K562 (cell line): ENCODE results near the gene RPS2. TPM values are rescaled to one million over a fixed set of nuclear protein-coding genes. Genes with fewer than 3 reads are reported as not detected.

Experiments used
- BCL6 ChIP-seq: fragments of 250-450 bp; sonication (Bioruptor Pico); IDR thresholded peaks from 2 replicates; pipeline ENCODE4 v1.4.0; 2020
- EP400 ChIP-seq: fragments of 450-650 bp; IDR thresholded peaks from 2 replicates; pipeline ENCODE4 v1.6.1; 2017; ENCODE audit warnings: antibody characterized with exemption, mild to moderate bottlenecking, moderate library complexity
- HNRNPH1 ChIP-seq: fragments of 200-400 bp; formaldehyde crosslinking; optimal IDR thresholded peaks from 2 replicates; pipeline ENCODE3; 2017; ENCODE audit warnings: low read depth, mild to moderate bottlenecking, low read length, moderate library complexity
- MCM2 ChIP-seq: fragments of 450-650 bp; IDR thresholded peaks from 2 replicates; pipeline ENCODE4 v1.6.1; 2017; ENCODE audit warnings: low read depth, mild to moderate bottlenecking
- POLR3G ChIP-seq: IDR thresholded peaks from 2 replicates; pipeline ENCODE4 v1.6.1; 2011; ENCODE audit not compliant: insufficient read length, insufficient replicate concordance; ENCODE audit errors: extremely low read depth
- PURB ChIP-seq: sonication (generic); formaldehyde crosslinking; IDR thresholded peaks from 2 replicates; pipeline ENCODE4 v1.9.0; 2021; ENCODE audit warnings: low read depth, mild to moderate bottlenecking, missing genetic modification reagents
- SLC30A9 ChIP-seq: fragments of 250-450 bp; sonication (Bioruptor Pico); IDR thresholded peaks from 2 replicates; pipeline ENCODE4 v1.8.0; 2022; ENCODE audit warnings: mild to moderate bottlenecking, moderate library complexity
- SMAD4 ChIP-seq: fragments of 250-450 bp; sonication (Bioruptor Pico); conservative IDR thresholded peaks from 2 replicates; pipeline ENCODE4 v1.8.0; 2021; ENCODE audit warnings: inconsistent platforms, mild to moderate bottlenecking, moderate library complexity
- STAT5A ChIP-seq: IDR thresholded peaks from 2 replicates; pipeline ENCODE4 v1.6.1; 2012; ENCODE audit warnings: low read length, inconsistent platforms, borderline replicate concordance
- TCF7L2 ChIP-seq: fragments of 150-350 bp; IDR thresholded peaks from 2 replicates; pipeline ENCODE4 v1.6.1; 2016; ENCODE audit warnings: low read depth, mild to moderate bottlenecking, low read length, moderate library complexity
- ZNF133 ChIP-seq: fragments of 250-450 bp; sonication (Bioruptor Pico); IDR thresholded peaks from 2 replicates; pipeline ENCODE4 v1.4.0; 2020; ENCODE audit warnings: mild to moderate bottlenecking
- ZNF224 ChIP-seq: sonication (generic); formaldehyde crosslinking; IDR thresholded peaks from 2 replicates; pipeline ENCODE4 v1.8.0; 2022; ENCODE audit warnings: mild to moderate bottlenecking, missing genetic modification reagents
- ZNF561 ChIP-seq: fragments of 450-650 bp; formaldehyde crosslinking; conservative IDR thresholded peaks from 2 replicates; pipeline ENCODE4 v1.4.0; 2020; ENCODE audit warnings: mild to moderate bottlenecking, moderate library complexity
- ZNF707 ChIP-seq: fragments of 250-450 bp; sonication (Bioruptor Pico); conservative IDR thresholded peaks from 2 replicates; pipeline ENCODE4 v1.8.0; 2022; ENCODE audit warnings: inconsistent platforms, mild to moderate bottlenecking, moderate library complexity
- ZNF764 ChIP-seq: fragments of 250-450 bp; sonication (Bioruptor Pico); IDR thresholded peaks from 2 replicates; pipeline ENCODE4 v1.4.0; 2020; ENCODE audit warnings: low read depth, mild to moderate bottlenecking, moderate library complexity
- polyA plus RNA-seq, 8 experiments: library from polyadenylated mRNA; depleted of rRNA in 4 of 8; stranded (reverse) in 5 of 8; unstranded in 3 of 8; fragments of >200 nt; fragmentation: Nextera tagmentation in 2 of 8; fragmentation: Illumina TruSeq in 1 of 8; extraction: Ambion mirVana in 2 of 8; extraction: Trizol in 1 of 8; gene quantifications; 2 replicates each; pipeline versions ENCODE4 v1.2.1 to v1.2.3, GENCODE V29; 2011 to 2014; ENCODE audit warnings: inconsistent platforms in 1 of 8, missing spikeins in 1 of 8
- total RNA-seq, 7 experiments: library from RNA; depleted of rRNA in 6 of 7; stranded (reverse); fragments of >200 nt in 6 of 7; fragmentation: Illumina TruSeq in 2 of 7; extraction: Trizol in 2 of 7; gene quantifications; 2 replicates each; pipeline versions ENCODE4 v1.2.1 to v1.2.3, GENCODE V29; 2011 to 2021; ENCODE audit warnings: low replicate concordance in 1 of 7
- TF ChIP-seq, protein P1 (sequence below): fragments of 250-450 bp; sonication (Bioruptor Pico); IDR thresholded peaks from 2 replicates; pipeline ENCODE4 v1.5.0; 2020; ENCODE audit warnings: mild to moderate bottlenecking, borderline replicate concordance
- TF ChIP-seq, protein P2 (sequence below): fragments of 450-650 bp; IDR thresholded peaks from 2 replicates; pipeline ENCODE4 v1.6.1; 2017; ENCODE audit warnings: mild to moderate bottlenecking, moderate library complexity
- TF ChIP-seq, protein P3 (sequence below): fragments of 450-650 bp; IDR thresholded peaks from 2 replicates; pipeline ENCODE4 v1.6.1; 2017; ENCODE audit warnings: antibody characterized with exemption, mild to moderate bottlenecking

Gene RPS2
- total and polyA plus RNA-seq, 9 of the 15 experiments (the other 6 are each of a cell fraction or from before 2014, with no cell fraction given): 834 to 4,794 (median 3,793) TPM

DNA sequence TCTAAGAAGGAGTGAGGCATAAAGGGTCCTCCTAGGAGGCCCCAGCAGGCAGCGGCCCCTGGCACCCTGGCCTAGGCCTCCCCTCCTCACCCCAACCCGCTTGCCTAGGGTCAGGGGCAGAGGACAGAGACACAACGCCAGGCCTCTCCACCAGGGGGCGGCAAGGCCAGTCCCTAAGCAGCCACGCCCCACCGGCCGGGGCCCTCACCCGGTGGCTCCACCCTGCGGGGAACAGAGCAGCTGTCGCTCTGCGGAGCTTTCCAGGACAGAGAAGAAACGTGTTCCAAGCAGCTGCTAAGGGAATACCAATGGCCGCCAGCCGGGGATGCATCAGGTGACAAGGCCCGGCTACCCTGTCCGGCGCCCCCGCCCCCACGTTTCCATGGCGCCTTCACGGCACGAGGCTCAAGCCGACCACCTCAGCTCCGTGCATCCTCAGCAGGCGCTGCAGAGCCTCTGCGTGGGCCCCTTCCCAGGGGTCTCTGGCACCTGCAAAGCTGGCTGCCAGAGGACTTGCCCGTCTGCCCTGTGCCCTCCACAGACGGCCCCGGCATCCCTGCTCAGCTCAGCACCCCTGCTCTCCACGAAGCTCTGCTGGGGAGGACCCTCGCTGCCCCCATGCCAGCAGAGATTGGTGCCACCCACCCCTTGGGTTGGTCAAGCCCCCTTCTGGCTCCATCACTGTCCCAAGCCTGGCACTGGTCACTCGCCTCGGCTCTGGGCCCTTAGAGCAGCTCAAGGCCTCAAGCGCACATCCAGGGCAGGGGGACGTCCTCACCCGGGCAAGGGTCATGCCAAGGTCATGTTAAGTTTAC is 39.4 kb upstream of the RPS2 start (continued):
- TF ChIP-seq ZNF224 (CRISPR knock-in tag) (no peak), ZNF561 (CRISPR knock-in tag) (no peak), EP400 (peak; percentile 88), MCM2 (no peak), PURB (no peak), ZNF133 (CRISPR knock-in tag) (no peak), BCL6 (CRISPR knock-in tag) (no peak), STAT5A (no peak), SLC30A9 (CRISPR knock-in tag) (no peak), ZNF707 (CRISPR knock-in tag) (no peak), TCF7L2 (no peak), ZNF764 (CRISPR knock-in tag) (no peak), HNRNPH1 (no peak), SMAD4 (CRISPR knock-in tag) (peak; percentile 66; the same call in 1 of the 2 replicates), POLR3G (no peak)
- TF ChIP-seq, protein P1, sequence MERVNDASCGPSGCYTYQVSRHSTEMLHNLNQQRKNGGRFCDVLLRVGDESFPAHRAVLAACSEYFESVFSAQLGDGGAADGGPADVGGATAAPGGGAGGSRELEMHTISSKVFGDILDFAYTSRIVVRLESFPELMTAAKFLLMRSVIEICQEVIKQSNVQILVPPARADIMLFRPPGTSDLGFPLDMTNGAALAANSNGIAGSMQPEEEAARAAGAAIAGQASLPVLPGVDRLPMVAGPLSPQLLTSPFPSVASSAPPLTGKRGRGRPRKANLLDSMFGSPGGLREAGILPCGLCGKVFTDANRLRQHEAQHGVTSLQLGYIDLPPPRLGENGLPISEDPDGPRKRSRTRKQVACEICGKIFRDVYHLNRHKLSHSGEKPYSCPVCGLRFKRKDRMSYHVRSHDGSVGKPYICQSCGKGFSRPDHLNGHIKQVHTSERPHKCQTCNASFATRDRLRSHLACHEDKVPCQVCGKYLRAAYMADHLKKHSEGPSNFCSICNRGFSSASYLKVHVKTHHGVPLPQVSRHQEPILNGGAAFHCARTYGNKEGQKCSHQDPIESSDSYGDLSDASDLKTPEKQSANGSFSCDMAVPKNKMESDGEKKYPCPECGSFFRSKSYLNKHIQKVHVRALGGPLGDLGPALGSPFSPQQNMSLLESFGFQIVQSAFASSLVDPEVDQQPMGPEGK (CRISPR knock-in tag): no peak
- TF ChIP-seq, protein P2, sequence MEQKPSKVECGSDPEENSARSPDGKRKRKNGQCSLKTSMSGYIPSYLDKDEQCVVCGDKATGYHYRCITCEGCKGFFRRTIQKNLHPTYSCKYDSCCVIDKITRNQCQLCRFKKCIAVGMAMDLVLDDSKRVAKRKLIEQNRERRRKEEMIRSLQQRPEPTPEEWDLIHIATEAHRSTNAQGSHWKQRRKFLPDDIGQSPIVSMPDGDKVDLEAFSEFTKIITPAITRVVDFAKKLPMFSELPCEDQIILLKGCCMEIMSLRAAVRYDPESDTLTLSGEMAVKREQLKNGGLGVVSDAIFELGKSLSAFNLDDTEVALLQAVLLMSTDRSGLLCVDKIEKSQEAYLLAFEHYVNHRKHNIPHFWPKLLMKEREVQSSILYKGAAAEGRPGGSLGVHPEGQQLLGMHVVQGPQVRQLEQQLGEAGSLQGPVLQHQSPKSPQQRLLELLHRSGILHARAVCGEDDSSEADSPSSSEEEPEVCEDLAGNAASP: no peak
- TF ChIP-seq, protein P3, sequence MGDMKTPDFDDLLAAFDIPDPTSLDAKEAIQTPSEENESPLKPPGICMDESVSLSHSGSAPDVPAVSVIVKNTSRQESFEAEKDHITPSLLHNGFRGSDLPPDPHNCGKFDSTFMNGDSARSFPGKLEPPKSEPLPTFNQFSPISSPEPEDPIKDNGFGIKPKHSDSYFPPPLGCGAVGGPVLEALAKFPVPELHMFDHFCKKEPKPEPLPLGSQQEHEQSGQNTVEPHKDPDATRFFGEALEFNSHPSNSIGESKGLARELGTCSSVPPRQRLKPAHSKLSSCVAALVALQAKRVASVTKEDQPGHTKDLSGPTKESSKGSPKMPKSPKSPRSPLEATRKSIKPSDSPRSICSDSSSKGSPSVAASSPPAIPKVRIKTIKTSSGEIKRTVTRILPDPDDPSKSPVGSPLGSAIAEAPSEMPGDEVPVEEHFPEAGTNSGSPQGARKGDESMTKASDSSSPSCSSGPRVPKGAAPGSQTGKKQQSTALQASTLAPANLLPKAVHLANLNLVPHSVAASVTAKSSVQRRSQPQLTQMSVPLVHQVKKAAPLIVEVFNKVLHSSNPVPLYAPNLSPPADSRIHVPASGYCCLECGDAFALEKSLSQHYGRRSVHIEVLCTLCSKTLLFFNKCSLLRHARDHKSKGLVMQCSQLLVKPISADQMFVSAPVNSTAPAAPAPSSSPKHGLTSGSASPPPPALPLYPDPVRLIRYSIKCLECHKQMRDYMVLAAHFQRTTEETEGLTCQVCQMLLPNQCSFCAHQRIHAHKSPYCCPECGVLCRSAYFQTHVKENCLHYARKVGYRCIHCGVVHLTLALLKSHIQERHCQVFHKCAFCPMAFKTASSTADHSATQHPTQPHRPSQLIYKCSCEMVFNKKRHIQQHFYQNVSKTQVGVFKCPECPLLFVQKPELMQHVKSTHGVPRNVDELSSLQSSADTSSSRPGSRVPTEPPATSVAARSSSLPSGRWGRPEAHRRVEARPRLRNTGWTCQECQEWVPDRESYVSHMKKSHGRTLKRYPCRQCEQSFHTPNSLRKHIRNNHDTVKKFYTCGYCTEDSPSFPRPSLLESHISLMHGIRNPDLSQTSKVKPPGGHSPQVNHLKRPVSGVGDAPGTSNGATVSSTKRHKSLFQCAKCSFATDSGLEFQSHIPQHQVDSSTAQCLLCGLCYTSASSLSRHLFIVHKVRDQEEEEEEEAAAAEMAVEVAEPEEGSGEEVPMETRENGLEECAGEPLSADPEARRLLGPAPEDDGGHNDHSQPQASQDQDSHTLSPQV: 0 out of 2 replicates have a peak, but pooled peaks have one; percentile 47
